ENCODE measurements around the gene BMP2. TPM values are rescaled to one million over a fixed set of nuclear protein-coding genes. Genes with fewer than 3 reads are reported as not detected.

Gene BMP2
- total and polyA plus RNA-seq, 2 of the 4 experiments (the other 2 are of a cell fraction): 0.18 to 0.21 TPM

DNA sequence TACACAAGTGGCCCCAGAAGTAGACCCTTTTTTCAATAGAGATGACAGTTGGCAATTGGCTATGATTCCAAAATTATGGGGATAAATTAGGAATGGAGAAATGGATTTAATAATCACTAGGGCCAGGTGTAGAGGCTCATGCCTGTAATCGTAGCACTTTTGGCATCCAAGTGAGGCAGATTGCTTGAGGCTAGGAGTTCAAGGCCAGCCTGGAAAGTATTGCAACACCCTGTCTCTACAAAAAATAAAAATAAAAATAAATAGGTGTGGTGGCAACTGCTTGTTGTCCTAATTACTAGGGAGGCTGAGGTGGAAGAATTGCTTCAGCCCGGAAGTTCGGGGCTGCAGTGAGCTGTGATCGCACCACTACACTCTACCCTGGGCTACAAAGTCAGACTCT is 60.0 kb downstream of the BMP2 start:
- H3K4me1 ChIP-seq (ENCODE audit: control insufficient read depth, insufficient read depth, low read length): no peaks in the 10 kb centered on the region
- POLR2A ChIA-PET (ENCODE audit: unreplicated experiment): no interaction called here
- no peak overlapping the region for H3K9ac ChIP-seq (ENCODE audit: low read depth, low read length)
- H3K36me3 ChIP-seq (ENCODE audit: control insufficient read depth, insufficient read depth, low read length): no peaks in the 10 kb centered on the region
- H3K23ac ChIP-seq (ENCODE audit: low read depth, low read length): no peak overlapping the region
- H3K4me2 ChIP-seq (ENCODE audit: low read depth, low read length): no peak overlapping the region
- no peaks in the 10 kb centered on the region for H3K9me1 ChIP-seq (ENCODE audit: insufficient read depth, low read length)
- no peak for ATAC-seq (ENCODE audit: low read depth)
- no peak for TF ChIP-seq SMC3 (IDR thresholded peaks at IDR 0.05; ENCODE audit: low read depth, low read length)
- TF ChIP-seq MAZ (IDR thresholded peaks at IDR 0.05; ENCODE audit: borderline replicate concordance, low read depth, low read length): no peak
- TF ChIP-seq MXI1 (IDR thresholded peaks at IDR 0.05; ENCODE audit: borderline replicate concordance, low read depth, low read length): no peak
- no peak for TF ChIP-seq POLR2A (IDR thresholded peaks at IDR 0.05; ENCODE audit: low read depth, low read length)
- TF ChIP-seq, protein P1, sequence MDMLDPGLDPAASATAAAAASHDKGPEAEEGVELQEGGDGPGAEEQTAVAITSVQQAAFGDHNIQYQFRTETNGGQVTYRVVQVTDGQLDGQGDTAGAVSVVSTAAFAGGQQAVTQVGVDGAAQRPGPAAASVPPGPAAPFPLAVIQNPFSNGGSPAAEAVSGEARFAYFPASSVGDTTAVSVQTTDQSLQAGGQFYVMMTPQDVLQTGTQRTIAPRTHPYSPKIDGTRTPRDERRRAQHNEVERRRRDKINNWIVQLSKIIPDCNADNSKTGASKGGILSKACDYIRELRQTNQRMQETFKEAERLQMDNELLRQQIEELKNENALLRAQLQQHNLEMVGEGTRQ (IDR thresholded peaks at IDR 0.05; ENCODE audit: low read depth, low read length): no peak
- no peak for TF ChIP-seq CHD1 (IDR thresholded peaks at IDR 0.05; ENCODE audit: low read depth, low read length)
- TF ChIP-seq, protein P2, sequence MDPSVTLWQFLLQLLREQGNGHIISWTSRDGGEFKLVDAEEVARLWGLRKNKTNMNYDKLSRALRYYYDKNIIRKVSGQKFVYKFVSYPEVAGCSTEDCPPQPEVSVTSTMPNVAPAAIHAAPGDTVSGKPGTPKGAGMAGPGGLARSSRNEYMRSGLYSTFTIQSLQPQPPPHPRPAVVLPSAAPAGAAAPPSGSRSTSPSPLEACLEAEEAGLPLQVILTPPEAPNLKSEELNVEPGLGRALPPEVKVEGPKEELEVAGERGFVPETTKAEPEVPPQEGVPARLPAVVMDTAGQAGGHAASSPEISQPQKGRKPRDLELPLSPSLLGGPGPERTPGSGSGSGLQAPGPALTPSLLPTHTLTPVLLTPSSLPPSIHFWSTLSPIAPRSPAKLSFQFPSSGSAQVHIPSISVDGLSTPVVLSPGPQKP (IDR thresholded peaks at IDR 0.05; ENCODE audit: borderline replicate concordance, low read depth, low read length): no peak
- TF ChIP-seq NFE2L2 (IDR thresholded peaks at IDR 0.05; ENCODE audit: low read depth, low read length): no peak
- TF ChIP-seq RAD21 (IDR thresholded peaks at IDR 0.05; ENCODE audit: low read length): no peak
- TF ChIP-seq, protein P3, sequence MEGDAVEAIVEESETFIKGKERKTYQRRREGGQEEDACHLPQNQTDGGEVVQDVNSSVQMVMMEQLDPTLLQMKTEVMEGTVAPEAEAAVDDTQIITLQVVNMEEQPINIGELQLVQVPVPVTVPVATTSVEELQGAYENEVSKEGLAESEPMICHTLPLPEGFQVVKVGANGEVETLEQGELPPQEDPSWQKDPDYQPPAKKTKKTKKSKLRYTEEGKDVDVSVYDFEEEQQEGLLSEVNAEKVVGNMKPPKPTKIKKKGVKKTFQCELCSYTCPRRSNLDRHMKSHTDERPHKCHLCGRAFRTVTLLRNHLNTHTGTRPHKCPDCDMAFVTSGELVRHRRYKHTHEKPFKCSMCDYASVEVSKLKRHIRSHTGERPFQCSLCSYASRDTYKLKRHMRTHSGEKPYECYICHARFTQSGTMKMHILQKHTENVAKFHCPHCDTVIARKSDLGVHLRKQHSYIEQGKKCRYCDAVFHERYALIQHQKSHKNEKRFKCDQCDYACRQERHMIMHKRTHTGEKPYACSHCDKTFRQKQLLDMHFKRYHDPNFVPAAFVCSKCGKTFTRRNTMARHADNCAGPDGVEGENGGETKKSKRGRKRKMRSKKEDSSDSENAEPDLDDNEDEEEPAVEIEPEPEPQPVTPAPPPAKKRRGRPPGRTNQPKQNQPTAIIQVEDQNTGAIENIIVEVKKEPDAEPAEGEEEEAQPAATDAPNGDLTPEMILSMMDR (conservative IDR thresholded peaks at IDR 0.05; ENCODE audit: low read depth, low read length): no peak
- TF ChIP-seq CEBPB (IDR thresholded peaks at IDR 0.05; ENCODE audit: low read depth, low read length): no peak
- no peak for TF ChIP-seq MAFK (IDR thresholded peaks at IDR 0.05; ENCODE audit: low read depth, low read length)
- no peak for TF ChIP-seq BHLHE40 (IDR thresholded peaks at IDR 0.05; ENCODE audit: low read depth, low read length)
- no peak for TF ChIP-seq RCOR1 (IDR thresholded peaks at IDR 0.05; ENCODE audit: insufficient replicate concordance, low read length)
- no peak for TF ChIP-seq RFX5 (IDR thresholded peaks at IDR 0.05; ENCODE audit: low read depth, low read length)
- no peak for TF ChIP-seq FOS (IDR thresholded peaks at IDR 0.05; ENCODE audit: low read depth, low read length)
- H4K20me1 ChIP-seq (ENCODE audit: insufficient read depth, low read length): no peaks in the 10 kb centered on the region
- no peak overlapping the region for H3K4me3 ChIP-seq (ENCODE audit: insufficient read depth, low read depth, low read length)
- no peaks in the 10 kb centered on the region for H3K27me3 ChIP-seq (ENCODE audit: control insufficient read depth, insufficient read depth, low read length)
- H2AFZ ChIP-seq (replicated peaks; ENCODE audit: low read length, poor library complexity): no peak overlapping the region
- no peak for DNase-seq
- H3K18ac ChIP-seq (ENCODE audit: low read depth, low read length): no peak overlapping the region
- CTCF ChIA-PET: interaction anchor here (0.6 to 1.4 kb wide), 2 partner anchors 1032 to 1068 kb away, joined by 3 to 4 read pairs; no protein-coding TSS in a partner anchor
- H3K27ac ChIP-seq (ENCODE audit: insufficient read depth, low read length): no peak overlapping the region
- H4K8ac ChIP-seq (ENCODE audit: low read depth in 2 of 2, low read length in 2 of 2): no peak overlapping the region
- H2AK9ac ChIP-seq (replicated peaks; ENCODE audit: low read depth, low read length, poor library complexity): no peak overlapping the region
- no peaks in the 10 kb centered on the region for H3K9me3 ChIP-seq (ENCODE audit: control insufficient read depth, insufficient read depth, low read length)
- intact Hi-C loops (cut with micrococcal nuclease): loop anchor here (5.0 to 10.0 kb wide), 2 partner anchors 653 to 685 kb away; no protein-coding TSS in a partner anchor
- H2BK20ac ChIP-seq (ENCODE audit: low read depth, low read length): no peak overlapping the region
- H2AK5ac ChIP-seq (ENCODE audit: low read depth, low read length): no peak overlapping the region
- H3K79me1 ChIP-seq (ENCODE audit: low read depth in 1 of 2, low read length in 2 of 2): no peaks in the 10 kb centered on the region
- H3K14ac ChIP-seq (replicated peaks; ENCODE audit: low read depth, low read length): no peak overlapping the region
- H2BK5ac ChIP-seq (ENCODE audit: low read depth, low read length, poor library complexity, severe bottlenecking): no peak overlapping the region
- no peak overlapping the region for H4K91ac ChIP-seq (ENCODE audit: insufficient read depth, low read depth, low read length)
- dilution Hi-C loops (cut with HindIII; ENCODE audit: low sequenced_read_pairs, unreplicated experiment): no loop called here
- no peak overlapping the region for H2BK15ac ChIP-seq (ENCODE audit: low read depth, low read length)
- in situ Hi-C loops (cut with MboI; ENCODE audit: low sequenced_read_pairs): no loop called here
- H3K56ac ChIP-seq (ENCODE audit: extremely low read depth, insufficient read depth, low read length): no peak overlapping the region
- H2BK120ac ChIP-seq (ENCODE audit: low read depth, low read length): no peak overlapping the region
- H4K5ac ChIP-seq (ENCODE audit: low read depth, low read length): no peak overlapping the region
- no TSS peak for BruUV-seq (replicated peaks)
- WGBS, 2 experiments (ENCODE audit: extremely low coverage in 2 of 2, insufficient read length in 1 of 2): no CpG with 5 or more reads among the region's 4 CpGs
- H3K4ac ChIP-seq (ENCODE audit: low read depth, low read length): no peak overlapping the region

Measured in IMR-90 (cell line).